ENCODE measurements around the gene DNAH1. TPM values are rescaled to one million over a fixed set of nuclear protein-coding genes. Genes with fewer than 3 reads are reported as not detected.

DNAH1 gene
- total RNA-seq, 3 donors from 2014 or later = 9.0 to 25.9 (median 10.9) TPM

GRCh38 chr3:52383446-52383845 is 67.3 kb downstream of the DNAH1 start:
- no peak for TF ChIP-seq CTCF (IDR thresholded peaks at IDR 0.05)
- no peak overlapping the region for H3K4me3 ChIP-seq
- no peaks in the 10 kb centered on the region for H3K9me3 ChIP-seq
- no peaks in the 10 kb centered on the region for H3K4me1 ChIP-seq (ENCODE audit: low read depth)
- DNase-seq (no peak), ATAC-seq (no peak)
- H3K36me3 ChIP-seq (ENCODE audit: low read depth) = no peaks in the 10 kb centered on the region
- intact Hi-C loops (cut with DNase I, micrococcal nuclease) = no loop called here

- Histone ChIP-seq H3K36me3 (ENCODE audit: low read depth) (no peaks in the 10 kb centered on the region), H3K9me3 (no peaks in the 10 kb centered on the region), H3K4me1 (ENCODE audit: low read depth) (no peaks in the 10 kb centered on the region), H3K4me3 (no peak overlapping the region)
- ATAC-seq (no peak), DNase-seq (no peak)
- intact Hi-C loops (cut with DNase I, micrococcal nuclease) = no loop called here
- no peak for TF ChIP-seq CTCF (IDR thresholded peaks at IDR 0.05)
Measured at GRCh38 chr3:52384019-52384761, 68.1 kb downstream of the DNAH1 start.

DNA sequence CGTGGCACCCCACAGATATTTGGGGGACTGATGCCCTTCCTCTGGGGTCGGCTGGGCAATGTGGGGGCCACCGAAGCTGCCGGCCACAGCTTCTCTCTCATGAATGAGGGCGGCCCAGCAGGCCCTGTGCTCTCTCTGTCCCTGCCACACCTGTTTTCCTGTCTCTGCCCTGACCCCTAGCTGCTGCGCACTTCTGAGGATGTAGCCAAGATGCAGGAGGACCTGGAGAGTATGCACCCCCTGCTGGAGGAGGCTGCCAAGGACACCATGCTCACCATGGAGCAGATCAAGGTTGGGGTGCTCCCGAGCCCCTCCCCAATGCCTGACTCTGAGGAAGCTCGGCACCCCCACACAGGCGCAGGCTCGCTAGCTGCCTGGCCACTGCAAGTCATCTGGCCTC is 69.0 kb downstream of the DNAH1 start:
- ATAC-seq (peak; percentile 45), DNase-seq (peak in 1 of 3 donors; percentile 29)

GRCh38 chr3:52387481-52387880 is 71.4 kb downstream of the DNAH1 start:
- Histone ChIP-seq H3K36me3 (ENCODE audit: low read depth) (no peaks in the 10 kb centered on the region), H3K4me3 (no peak overlapping the region), H3K4me1 (ENCODE audit: low read depth) (no peaks in the 10 kb centered on the region), H3K9me3 (no peaks in the 10 kb centered on the region)
- no peak for ATAC-seq
- intact Hi-C loops (cut with DNase I, micrococcal nuclease) = no loop called here
- no peak for TF ChIP-seq CTCF (IDR thresholded peaks at IDR 0.05)
- DNase-seq = no peak

More for the DNA sequence above, 69.0 kb downstream of the DNAH1 start:
- no peaks in the 10 kb centered on the region for H3K9me3 ChIP-seq
- no peaks in the 10 kb centered on the region for H3K4me1 ChIP-seq (ENCODE audit: low read depth)
- no peak overlapping the region for H3K4me3 ChIP-seq
- intact Hi-C loops (cut with DNase I, micrococcal nuclease) = no loop called here
- TF ChIP-seq CTCF (IDR thresholded peaks at IDR 0.05) = no peak
- no peaks in the 10 kb centered on the region for H3K36me3 ChIP-seq (ENCODE audit: low read depth)

GRCh38 chr3:52388348-52388821 is 72.3 kb downstream of the DNAH1 start:
- no peaks in the 10 kb centered on the region for H3K4me1 ChIP-seq (ENCODE audit: low read depth)
- H3K4me3 ChIP-seq = no peak overlapping the region
- intact Hi-C loops (cut with DNase I, micrococcal nuclease) = no loop called here
- H3K36me3 ChIP-seq (ENCODE audit: low read depth) = no peaks in the 10 kb centered on the region
- DNase-seq (no peak), ATAC-seq (no peak)
- no peaks in the 10 kb centered on the region for H3K9me3 ChIP-seq
- no peak for TF ChIP-seq CTCF (IDR thresholded peaks at IDR 0.05)
